H9 (cell line): ENCODE data around the gene SYNPO. TPM values are rescaled to one million over a fixed set of nuclear protein-coding genes. Genes with fewer than 3 reads are reported as not detected.
A peak's percentile ranks its signal among the peaks of the same experiment; 100 is the strongest.

Source experiments
- DNase-seq: peaks from one replicate; pipeline ENCODE4 v3.0.0-alpha.2; 2017
- H2AFZ ChIP-seq: one replicate; pipeline ENCODE4 v1.6.1; 2013; ENCODE audit warnings: mild to moderate bottlenecking, low read length, control low read depth, moderate library complexity
- H2AK5ac ChIP-seq: 2 replicates; pipeline ENCODE4 v1.6.1; 2013; ENCODE audit warnings: low read length, control low read depth, mixed read lengths; ENCODE audit not compliant: insufficient read length
- H2BK120ac ChIP-seq: one replicate; pipeline ENCODE4 v1.6.1; 2013; ENCODE audit warnings: low read depth, mild to moderate bottlenecking, low read length, control low read depth, inconsistent platforms; ENCODE audit not compliant: poor library complexity, severe bottlenecking
- H2BK12ac ChIP-seq: 2 replicates; pipeline ENCODE4 v1.6.1; 2013; ENCODE audit warnings: low read length, control low read depth, mixed read lengths, low read depth; ENCODE audit not compliant: insufficient read length
- H2BK15ac ChIP-seq: 2 replicates; pipeline ENCODE4 v1.6.1; 2013; ENCODE audit warnings: low read depth, low read length, control low read depth
- H2BK20ac ChIP-seq: one replicate; pipeline ENCODE4 v1.6.1; 2013; ENCODE audit warnings: low read depth, mild to moderate bottlenecking, low read length, control low read depth, inconsistent platforms; ENCODE audit not compliant: poor library complexity, severe bottlenecking
- H2BK5ac ChIP-seq: 2 replicates; pipeline ENCODE4 v1.6.1; 2013; ENCODE audit warnings: low read length, control low read depth, mixed read lengths; ENCODE audit not compliant: insufficient read length
- H3K14ac ChIP-seq: 2 replicates; pipeline ENCODE4 v1.6.1; 2013; ENCODE audit warnings: low read length, control low read depth; ENCODE audit not compliant: insufficient read depth
- H3K18ac ChIP-seq: 2 replicates; pipeline ENCODE4 v1.6.1; 2013; ENCODE audit warnings: low read depth, mild to moderate bottlenecking, mixed read lengths, low read length, control low read depth; ENCODE audit not compliant: insufficient read length
- H3K23ac ChIP-seq: 2 replicates; pipeline ENCODE4 v1.6.1; 2013; ENCODE audit warnings: low read length, control low read depth, mixed read lengths, low read depth; ENCODE audit not compliant: insufficient read length
- H3K23me2 ChIP-seq: 2 replicates; pipeline ENCODE4 v1.6.1; 2013; ENCODE audit warnings: low read depth, mild to moderate bottlenecking, mixed read lengths, low read length, control low read depth; ENCODE audit not compliant: insufficient read length, poor library complexity, severe bottlenecking
- H3K27ac ChIP-seq: 2 replicates; pipeline ENCODE4 v1.5.1; 2013; ENCODE audit warnings: low read length, control low read depth, mixed read lengths, low read depth; ENCODE audit not compliant: insufficient read length
- H3K27me3 ChIP-seq: 2 replicates; pipeline ENCODE4 v1.6.1; 2013; ENCODE audit warnings: low read length, control low read depth, inconsistent platforms; ENCODE audit not compliant: insufficient read depth
- H3K4ac ChIP-seq: 2 replicates; pipeline ENCODE4 v1.6.1; 2013; ENCODE audit warnings: low read depth, mild to moderate bottlenecking, control low read depth, inconsistent platforms, low read length, moderate library complexity
- H3K4me1 ChIP-seq: 2 replicates; pipeline ENCODE4 v1.6.1; 2013; ENCODE audit warnings: low read length, control low read depth, inconsistent platforms; ENCODE audit not compliant: insufficient read depth
- H3K4me2 ChIP-seq: 2 replicates; pipeline ENCODE4 v1.6.1; 2013; ENCODE audit warnings: low read length, control low read depth, mixed read lengths; ENCODE audit not compliant: insufficient read length, insufficient read depth
- H3K56ac ChIP-seq: 2 replicates; pipeline ENCODE4 v1.6.1; 2013; ENCODE audit warnings: low read depth, mild to moderate bottlenecking, mixed read lengths, low read length, control low read depth; ENCODE audit not compliant: insufficient read length
- H3K79me1 ChIP-seq: 2 replicates; pipeline ENCODE4 v1.6.1; 2013; ENCODE audit warnings: low read depth, mild to moderate bottlenecking, moderate library complexity, low read length, control low read depth, inconsistent platforms; ENCODE audit not compliant: insufficient read depth, poor library complexity, severe bottlenecking
- H3K79me2 ChIP-seq: 2 replicates; pipeline ENCODE4 v1.6.1; 2013; ENCODE audit warnings: low read length, control low read depth, inconsistent platforms; ENCODE audit not compliant: insufficient read depth
- H3K9ac ChIP-seq: 2 replicates; pipeline ENCODE4 v1.6.1; 2013; ENCODE audit warnings: low read length, control low read depth, mixed read lengths; ENCODE audit not compliant: insufficient read length; ENCODE audit errors: extremely low read depth
- H3K9me3 ChIP-seq: one replicate; pipeline ENCODE4 v1.6.1; 2013; ENCODE audit warnings: low read depth, low read length, inconsistent platforms; ENCODE audit not compliant: control insufficient read depth
- H3T11ph ChIP-seq: one replicate; pipeline ENCODE4 v1.6.1; 2013; ENCODE audit warnings: mild to moderate bottlenecking, low read length, control low read depth, inconsistent platforms
- H4K20me1 ChIP-seq: one replicate; pipeline ENCODE4 v1.6.1; 2013; ENCODE audit not compliant: control insufficient read depth, insufficient read length, insufficient read depth
- H4K5ac ChIP-seq: 2 replicates; pipeline ENCODE4 v1.6.1; 2013; ENCODE audit warnings: low read depth, mild to moderate bottlenecking, mixed read lengths, low read length, control low read depth; ENCODE audit not compliant: insufficient read length
- H4K8ac ChIP-seq: replicated peaks from 2 replicates; pipeline ENCODE4 v1.6.1; 2013; ENCODE audit warnings: low read length, control low read depth, mixed read lengths, low read depth; ENCODE audit not compliant: insufficient read length
- H4K91ac ChIP-seq: 2 replicates; pipeline ENCODE4 v1.6.1; 2013; ENCODE audit warnings: low read depth, mild to moderate bottlenecking, moderate library complexity, mixed read lengths, low read length, control low read depth; ENCODE audit not compliant: insufficient read length
- H3K27ac Mint-ChIP-seq, 3 experiments: 2 replicates in 2 of 3; 3 replicates in 1 of 3; pipeline ENCODE4 v1.8.0; 2020 to 2021; ENCODE audit warnings: mixed read lengths in 3 of 3, mild to moderate bottlenecking in 1 of 3, moderate library complexity in 1 of 3
- H3K27me3 Mint-ChIP-seq: 2 replicates; pipeline ENCODE4 v1.8.0; 2021; ENCODE audit warnings: low read depth, mild to moderate bottlenecking, moderate library complexity, mixed read lengths
- H3K36me3 Mint-ChIP-seq, 3 experiments: 2 replicates in 2 of 3; 3 replicates in 1 of 3; pipeline ENCODE4 v1.8.0; 2020 to 2021; ENCODE audit warnings: low read depth in 3 of 3, mixed read lengths in 3 of 3; ENCODE audit not compliant: insufficient read depth in 1 of 3
- H3K4me1 Mint-ChIP-seq, 2 experiments: 2 replicates each; pipeline ENCODE4 v1.8.0; 2020; ENCODE audit warnings: mixed read lengths in 2 of 2
- H3K4me3 Mint-ChIP-seq, 2 experiments: 2 replicates in 1 of 2; 3 replicates in 1 of 2; pipeline ENCODE4 v1.8.0; 2020 to 2021; ENCODE audit warnings: mild to moderate bottlenecking in 2 of 2, mixed read lengths in 2 of 2, moderate library complexity in 1 of 2
- H3K9me3 Mint-ChIP-seq, 2 experiments: 2 replicates in 1 of 2; 3 replicates in 1 of 2; pipeline ENCODE4 v1.8.0; 2020; ENCODE audit warnings: mild to moderate bottlenecking in 2 of 2, mixed read lengths in 2 of 2, moderate library complexity in 1 of 2
- CTCF ChIP-seq: fragments of 200-600 bp; sonication (generic); conservative IDR thresholded peaks from 3 replicates; pipeline ENCODE4 v1.8.0; 2021; ENCODE audit warnings: antibody characterized with exemption, mild to moderate bottlenecking
- whole genome bisulfite sequencing: extraction: QIAGEN DNeasy Blood & Tissue Kit; methylation state at CpG from one replicate; pipeline ENCODE4 v1.1.7; 2013; ENCODE audit warnings: missing lambda C conversion rate, low lambda C conversion rate, mixed read lengths; ENCODE audit not compliant: insufficient read length; ENCODE audit errors: extremely low coverage; 5-methylcytosine and 5-hydroxymethylcytosine counted together
- total RNA-seq: library from RNA; stranded (reverse); gene quantifications from 2 replicates; pipeline ENCODE4 v1.2.1, GENCODE V29; 2021

Gene SYNPO
- total RNA-seq, 1 experiment from 2014 or later, result 1.7 TPM

- Histone ChIP-seq H3K27me3 (no peaks in the 10 kb centered on the region), H3K4me2 (no peak overlapping the region), H3K4ac (no peak overlapping the region), H4K5ac (no peak overlapping the region), H2AK5ac (no peak overlapping the region), H3K79me2 (no peaks in the 10 kb centered on the region), H2BK5ac (no peak overlapping the region), H2AFZ (no peak overlapping the region), H2BK12ac (no peak overlapping the region), H3K9ac (no peak overlapping the region), H3K56ac (no peak overlapping the region), H4K8ac (no peak overlapping the region), H3K23me2 (no peaks in the 10 kb centered on the region), H3K79me1 (no peaks in the 10 kb centered on the region), H3T11ph (no peak overlapping the region), H2BK15ac (no peak overlapping the region), H3K9me3 (no peaks in the 10 kb centered on the region), H4K91ac (no peak overlapping the region), H3K23ac (no peak overlapping the region), H2BK120ac (no peak overlapping the region), H4K20me1 (no peaks in the 10 kb centered on the region), H3K18ac (no peak overlapping the region), H3K27ac (no peak overlapping the region), H3K4me1 (no peaks in the 10 kb centered on the region), H2BK20ac (no peak overlapping the region), H3K14ac (no peak overlapping the region)
- Mint-ChIP-seq H3K36me3 (no peaks in the 10 kb centered on the region), H3K27me3 (no peaks in the 10 kb centered on the region; the same call in 1 of the 2 replicates), H3K4me1 (peaks cover 41 to 52% of the 10 kb centered on the region in 2 experiments), H3K4me3 (no peak overlapping the region), H3K9me3 (no peaks in the 10 kb centered on the region), H3K27ac (peak overlapping the region in 1 of 3 experiments; percentile 7; a peak in 2 of 7 replicates)
- no CpG with 5 or more reads among the region's 1 CpG for WGBS
- no peak for TF ChIP-seq CTCF
- no peak for DNase-seq
These were observed 2.4 kb upstream of the SYNPO start for GRCh38 chr5:150638053-150638444.
